Liver (tissue), 9 donors: Measurements from ENCODE around the gene TMEM63A. TPM values are rescaled to one million over a fixed set of nuclear protein-coding genes. Genes with fewer than 3 reads are reported as not detected.
A peak's percentile ranks its signal among the peaks of the same experiment; 100 is the strongest.

Experiments
- DNase-seq: peaks from one replicate; pipeline ENCODE4 v3.0.0-alpha.2; 2017; ENCODE audit warnings: low spot score
- H3K27ac ChIP-seq, 2 donors: one replicate each; pipeline ENCODE4 v1.7.0; 2013; ENCODE audit warnings: inconsistent platforms in 2 of 2, low read length in 2 of 2, control low read depth in 1 of 2, low read depth in 1 of 2, mild to moderate bottlenecking in 1 of 2
- H3K27me3 ChIP-seq, 4 donors: one replicate each; pipeline versions ENCODE4 v1.6.1 to v1.7.0; 2013; ENCODE audit warnings: low read length in 3 of 4, inconsistent platforms in 1 of 4, mild to moderate bottlenecking in 1 of 4, moderate library complexity in 1 of 4; ENCODE audit not compliant: control insufficient read depth in 4 of 4, insufficient read depth in 4 of 4
- H3K36me3 ChIP-seq, 4 donors: one replicate each; pipeline versions ENCODE4 v1.6.1 to v1.7.0; 2013; ENCODE audit warnings: low read length in 3 of 4, mild to moderate bottlenecking in 3 of 4, low read depth in 1 of 4, moderate library complexity in 1 of 4; ENCODE audit not compliant: control insufficient read depth in 4 of 4, insufficient read depth in 3 of 4
- H3K4me1 ChIP-seq, 4 donors: one replicate each; pipeline versions ENCODE4 v1.6.1 to v1.7.0; 2013; ENCODE audit warnings: low read length in 3 of 4, mild to moderate bottlenecking in 3 of 4, moderate library complexity in 1 of 4; ENCODE audit not compliant: control insufficient read depth in 4 of 4, insufficient read depth in 4 of 4
- H3K4me3 ChIP-seq, 3 donors: one replicate each; pipeline versions ENCODE4 v1.6.1 to v1.7.0; 2013; ENCODE audit warnings: low read length in 3 of 3, control low read depth in 1 of 3, low read depth in 1 of 3, mild to moderate bottlenecking in 1 of 3
- H3K9ac ChIP-seq, 2 donors: one replicate each; pipeline ENCODE4 v1.7.0; 2013; ENCODE audit warnings: low read length in 2 of 2, mild to moderate bottlenecking in 2 of 2, moderate library complexity in 2 of 2, control low read depth in 1 of 2, low read depth in 1 of 2
- H3K9me3 ChIP-seq, 4 donors: one replicate each; pipeline versions ENCODE4 v1.6.1 to v1.7.0; 2013; ENCODE audit warnings: low read length in 3 of 4; ENCODE audit not compliant: control insufficient read depth in 4 of 4
- ATF3 ChIP-seq: IDR thresholded peaks from 2 replicates; pipeline ENCODE4 v1.6.1; 2016; ENCODE audit warnings: antibody characterized with exemption
- CTCF ChIP-seq: fragments of 150-350 bp; IDR thresholded peaks from 2 replicates; pipeline ENCODE4 v1.5.1; 2017; ENCODE audit warnings: improper control_type of control experiment, low read depth, low read length; ENCODE audit not compliant: missing input control
- EGR1 ChIP-seq, 2 donors: IDR thresholded peaks; 2 replicates each; pipeline ENCODE4 v1.6.1; 2016 to 2018; ENCODE audit warnings: antibody characterized with exemption in 2 of 2, low read depth in 2 of 2
- FOXA1 ChIP-seq: IDR thresholded peaks from 2 replicates; pipeline ENCODE4 v1.6.1; 2016; ENCODE audit warnings: antibody characterized with exemption
- FOXA2 ChIP-seq: IDR thresholded peaks from 2 replicates; pipeline ENCODE4 v1.6.1; 2016; ENCODE audit warnings: antibody characterized with exemption
- GABPA ChIP-seq, 2 donors: IDR thresholded peaks in 1 of 2; conservative IDR thresholded peaks in 1 of 2; 2 replicates each; pipeline ENCODE4 v1.6.1; 2016; ENCODE audit warnings: antibody characterized with exemption in 2 of 2, mild to moderate bottlenecking in 1 of 2, moderate library complexity in 1 of 2
- HNF4A ChIP-seq, 2 donors: conservative IDR thresholded peaks; 2 replicates each; pipeline ENCODE4 v1.6.1; 2016; ENCODE audit warnings: antibody characterized with exemption in 2 of 2, mild to moderate bottlenecking in 2 of 2
- HNF4G ChIP-seq: IDR thresholded peaks from 2 replicates; pipeline ENCODE4 v1.6.1; 2016; ENCODE audit warnings: antibody characterized with exemption
- JUND ChIP-seq, 2 donors: IDR thresholded peaks; 2 replicates each; pipeline ENCODE4 v1.6.1; 2016; ENCODE audit warnings: antibody characterized with exemption in 2 of 2
- MAX ChIP-seq: IDR thresholded peaks from 2 replicates; pipeline ENCODE4 v1.6.1; 2016; ENCODE audit warnings: antibody characterized with exemption
- NR2F2 ChIP-seq: IDR thresholded peaks from 2 replicates; pipeline ENCODE4 v1.6.1; 2016; ENCODE audit warnings: antibody characterized with exemption
- RAD21 ChIP-seq, 2 donors: IDR thresholded peaks; 2 replicates each; pipeline ENCODE4 v1.6.1; 2016; ENCODE audit warnings: antibody characterized with exemption in 2 of 2, mild to moderate bottlenecking in 2 of 2
- REST ChIP-seq: IDR thresholded peaks from 2 replicates; pipeline ENCODE4 v1.6.1; 2016; ENCODE audit warnings: antibody characterized with exemption, mild to moderate bottlenecking
- RXRA ChIP-seq, 2 donors: IDR thresholded peaks; 2 replicates each; pipeline ENCODE4 v1.6.1; 2017 to 2018; ENCODE audit warnings: antibody characterized with exemption in 2 of 2, mild to moderate bottlenecking in 1 of 2
- SP1 ChIP-seq: IDR thresholded peaks from 2 replicates; pipeline ENCODE4 v1.6.1; 2018; ENCODE audit warnings: antibody characterized with exemption, mild to moderate bottlenecking
- TAF1 ChIP-seq: conservative IDR thresholded peaks from 2 replicates; pipeline ENCODE4 v1.6.1; 2016; ENCODE audit warnings: antibody characterized with exemption, mild to moderate bottlenecking
- YY1 ChIP-seq: IDR thresholded peaks from 2 replicates; pipeline ENCODE4 v1.6.1; 2016; ENCODE audit warnings: antibody characterized with exemption, mild to moderate bottlenecking
- ZBTB33 ChIP-seq: IDR thresholded peaks from 2 replicates; pipeline ENCODE4 v1.6.1; 2016; ENCODE audit warnings: antibody characterized with exemption
- WGBS: extraction: QIAGEN DNeasy Blood & Tissue Kit; methylation state at CpG from one replicate; pipeline ENCODE4 v1.1.7; 2013; 5-methylcytosine and 5-hydroxymethylcytosine counted together
- polyA plus RNA-seq, 2 donors: library from polyadenylated mRNA; stranded (reverse) in 1 of 2; unstranded in 1 of 2; fragments of 200-250 nt in 1 of 2; fragments of >200 nt in 1 of 2; fragmentation: Nextera tagmentation in 1 of 2; extraction: Ambion mirVana in 1 of 2; gene quantifications; one replicate each; pipeline versions ENCODE4 v1.2.1 to v1.2.3, GENCODE V29; 2013 to 2015
- total RNA-seq, 2 donors: library from RNA; depleted of rRNA; stranded (reverse); fragments of >200 nt; gene quantifications; one replicate each; pipeline ENCODE4 v1.2.3, GENCODE V29; 2014
- donor health status: healthy.
- donor health status: healthy.
- donor health status: healthy.
- donor health status: healthy.
- donor health status: healthy.

The TMEM63A gene
- total and polyA plus RNA-seq, 4 donors, result 9.6 to 54.0 (median 11.6) TPM

GRCh38 chr1:225887030-225887314 lies 4.8 kb upstream of the TMEM63A start:
- no peak for DNase-seq
- H3K9me3 ChIP-seq, result no peaks in the 10 kb centered on the region
- no peaks in the 10 kb centered on the region for H3K27me3 ChIP-seq
- no peak overlapping the region for H3K9ac ChIP-seq
- WGBS, result 40% methylated on average over 7 of the region's 7 CpGs
- no peak overlapping the region for H3K4me3 ChIP-seq
- no peaks in the 10 kb centered on the region for H3K36me3 ChIP-seq
- H3K27ac ChIP-seq, result peak overlapping the region; percentile 44 to 90
- peaks cover 24 to 58% (median 42%) of the 10 kb centered on the region in 4 donors for H3K4me1 ChIP-seq
- TF ChIP-seq RXRA (IDR thresholded peaks at IDR 0.05) (peak; percentile 42 to 72), TAF1 (no peak), SP1 (no peak), EGR1 (IDR thresholded peaks at IDR 0.05; ENCODE audit: low read depth in 2 of 2) (no peak), HNF4A (conservative IDR thresholded peaks at IDR 0.05) (peak; percentile 46 to 59)

GRCh38 chr1:225886159-225887029 lies 4.2 kb upstream of the TMEM63A start:
- Histone ChIP-seq H3K4me1 (peaks cover 24 to 58% (median 44%) of the 10 kb centered on the region in 4 donors), H3K27me3 (no peaks in the 10 kb centered on the region), H3K9ac (no peak overlapping the region), H3K4me3 (no peak overlapping the region), H3K9me3 (no peaks in the 10 kb centered on the region), H3K27ac (peak overlapping the region; percentile 44 to 90), H3K36me3 (no peaks in the 10 kb centered on the region)
- 67% methylated on average over 19 of the region's 19 CpGs for WGBS
- TF ChIP-seq FOXA1 (peak; percentile 85), MAX (peak; percentile 42), ATF3 (peak; percentile 82), EGR1 (IDR thresholded peaks at IDR 0.05; ENCODE audit: low read depth in 2 of 2) (no peak), HNF4A (conservative IDR thresholded peaks at IDR 0.05) (peak; percentile 98 to 99), HNF4G (peak; percentile 95), GABPA (IDR thresholded peaks at IDR 0.05 in 1 of 2, conservative IDR thresholded peaks at IDR 0.05 in 1 of 2) (no peak), JUND (IDR thresholded peaks at IDR 0.05) (peak; percentile 69 to 95), NR2F2 (peak; percentile 45), TAF1 (no peak), RAD21 (IDR thresholded peaks at IDR 0.05) (peak in 1 of 2 donors; percentile 20), CTCF (no peak), REST (peak; percentile 39), ZBTB33 (peak; percentile 41), FOXA2 (peak; percentile 87), SP1 (peak; percentile 77), RXRA (IDR thresholded peaks at IDR 0.05) (peak; percentile 80 to 91), YY1 (peak; percentile 33)
- no peak for DNase-seq
